H4 (cell line): ENCODE measurements around the gene VWA5B1. TPM values are rescaled to one million over a fixed set of nuclear protein-coding genes. Genes with fewer than 3 reads are reported as not detected.

Experiments used
- DNase-seq: peaks from one replicate; pipeline ENCODE4 v3.0.0-alpha.2; 2015; ENCODE audit warnings: low spot score
- total RNA-seq: library from RNA; depleted of rRNA; stranded (reverse); fragments of >200 nt; shearing (Covaris generic); gene quantifications from 2 replicates; pipeline ENCODE4 v1.2.3, GENCODE V29; 2014

VWA5B1 gene
- total RNA-seq, 1 experiment from 2014 or later = not detected

GRCh38 chr1:20346433-20346832 is 55.8 kb downstream of the VWA5B1 start:
- no peak for DNase-seq

- DNase-seq = no peak
Measured at GRCh38 chr1:20347699-20348098, 57.0 kb downstream of the VWA5B1 start.

- DNase-seq = no peak
Measured at GRCh38 chr1:20348326-20348915, 57.7 kb downstream of the VWA5B1 start.

- no peak for DNase-seq
Measured at GRCh38 chr1:20349561-20349960, 58.9 kb downstream of the VWA5B1 start.

- DNase-seq = no peak
Measured at GRCh38 chr1:20349971-20350370, 59.3 kb downstream of the VWA5B1 start.

GRCh38 chr1:20350421-20350820 is 59.7 kb downstream of the VWA5B1 start:
- no peak for DNase-seq

- DNase-seq = no peak
Measured at GRCh38 chr1:20351911-20352701, 61.4 kb downstream of the VWA5B1 start.

GRCh38 chr1:20353836-20354235 is 63.2 kb downstream of the VWA5B1 start:
- no peak for DNase-seq

- DNase-seq = no peak
Measured at GRCh38 chr1:20354610-20355009, 63.9 kb downstream of the VWA5B1 start.

GRCh38 chr1:20355101-20355827 is 64.6 kb downstream of the VWA5B1 start:
- no peak for DNase-seq

GRCh38 chr1:20355828-20356735 is 65.4 kb downstream of the VWA5B1 start:
- DNase-seq = no peak

GRCh38 chr1:20356850-20357459 is 66.3 kb downstream of the VWA5B1 start:
- DNase-seq = no peak

GRCh38 chr1:20357796-20358195 is 67.1 kb downstream of the VWA5B1 start:
- DNase-seq = no peak

GRCh38 chr1:20358761-20359263 is 68.1 kb downstream of the VWA5B1 start:
- DNase-seq = peak; percentile 41

- no peak for DNase-seq
Measured at GRCh38 chr1:20359451-20360330, 69.0 kb downstream of the VWA5B1 start.

GRCh38 chr1:20361401-20361800 is 70.7 kb downstream of the VWA5B1 start:
- DNase-seq = no peak

- DNase-seq = peak; percentile 49
Measured at GRCh38 chr1:20361805-20362381, 71.2 kb downstream of the VWA5B1 start.

GRCh38 chr1:20362856-20363255 is 72.2 kb downstream of the VWA5B1 start:
- no peak for DNase-seq

- no peak for DNase-seq
Measured at GRCh38 chr1:20365421-20366055, 74.9 kb downstream of the VWA5B1 start.
